ENCODE results near the gene WDR1. TPM values are rescaled to one million over a fixed set of nuclear protein-coding genes. Genes with fewer than 3 reads are reported as not detected.

WDR1 gene
- total and polyA plus RNA-seq, 2 of the 13 experiments (the other 11 are each of a cell fraction or from before 2014, with no cell fraction given), result 106 to 198 TPM

DNA sequence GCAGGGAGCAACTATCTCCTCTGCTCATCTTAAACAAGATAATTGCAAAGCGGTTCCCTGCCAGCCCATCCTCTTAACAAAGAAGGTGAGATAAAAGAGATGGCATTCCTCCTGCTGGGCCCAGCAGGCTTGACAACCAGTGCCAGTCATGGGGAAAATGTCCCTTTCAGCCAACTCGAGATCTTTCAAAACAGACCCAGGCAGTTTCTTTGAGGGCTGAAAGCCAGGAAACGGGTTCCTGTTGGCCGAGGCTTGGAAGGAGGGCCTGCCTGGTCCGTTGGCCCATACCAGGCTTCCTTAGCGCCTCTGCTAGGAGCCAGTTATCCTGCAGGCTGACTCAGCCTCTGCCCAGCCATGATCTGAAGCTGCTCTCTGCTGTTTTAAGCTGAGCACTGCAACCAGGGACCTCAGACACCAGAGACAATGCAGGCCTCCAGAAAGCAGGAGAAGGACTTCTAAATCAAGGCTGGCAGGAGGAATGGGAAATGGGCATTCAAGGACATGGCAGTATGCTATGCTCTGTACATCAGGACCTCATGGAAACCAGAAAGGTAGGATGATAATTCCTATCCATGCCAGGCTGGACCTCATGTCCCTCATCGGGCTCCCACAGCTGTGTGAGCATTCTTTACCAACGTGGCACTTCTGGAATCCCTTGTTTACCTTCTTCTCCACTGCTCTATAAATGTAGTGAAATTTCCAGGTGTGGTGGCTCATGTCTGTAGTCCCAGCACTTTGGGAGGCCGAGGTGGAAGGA, 52.9 kb downstream of the WDR1 start (continued):
- TF ChIP-seq ZBTB49 (CRISPR knock-in tag; IDR thresholded peaks at IDR 0.05; ENCODE audit: borderline replicate concordance), result no peak; the same call in 1 of the 2 replicates
- TF ChIP-seq, protein P1, sequence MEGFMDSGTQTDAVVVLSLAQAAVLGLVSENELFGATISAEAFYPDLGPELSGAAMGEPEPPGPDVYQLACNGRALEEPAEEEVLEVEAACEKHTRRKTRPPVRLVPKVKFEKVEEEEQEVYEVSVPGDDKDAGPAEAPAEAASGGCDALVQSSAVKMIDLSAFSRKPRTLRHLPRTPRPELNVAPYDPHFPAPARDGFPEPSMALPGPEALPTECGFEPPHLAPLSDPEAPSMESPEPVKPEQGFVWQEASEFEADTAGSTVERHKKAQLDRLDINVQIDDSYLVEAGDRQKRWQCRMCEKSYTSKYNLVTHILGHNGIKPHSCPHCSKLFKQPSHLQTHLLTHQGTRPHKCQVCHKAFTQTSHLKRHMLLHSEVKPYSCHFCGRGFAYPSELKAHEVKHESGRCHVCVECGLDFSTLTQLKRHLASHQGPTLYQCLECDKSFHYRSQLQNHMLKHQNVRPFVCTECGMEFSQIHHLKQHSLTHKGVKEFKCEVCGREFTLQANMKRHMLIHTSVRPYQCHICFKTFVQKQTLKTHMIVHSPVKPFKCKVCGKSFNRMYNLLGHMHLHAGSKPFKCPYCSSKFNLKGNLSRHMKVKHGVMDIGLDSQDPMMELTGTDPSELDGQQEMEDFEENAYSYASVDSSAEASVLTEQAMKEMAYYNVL (CRISPR knock-in tag; IDR thresholded peaks at IDR 0.05; ENCODE audit: borderline replicate concordance), result 0 out of 2 replicates have a peak, but pooled peaks have one; percentile 24
- TF ChIP-seq, protein P2, sequence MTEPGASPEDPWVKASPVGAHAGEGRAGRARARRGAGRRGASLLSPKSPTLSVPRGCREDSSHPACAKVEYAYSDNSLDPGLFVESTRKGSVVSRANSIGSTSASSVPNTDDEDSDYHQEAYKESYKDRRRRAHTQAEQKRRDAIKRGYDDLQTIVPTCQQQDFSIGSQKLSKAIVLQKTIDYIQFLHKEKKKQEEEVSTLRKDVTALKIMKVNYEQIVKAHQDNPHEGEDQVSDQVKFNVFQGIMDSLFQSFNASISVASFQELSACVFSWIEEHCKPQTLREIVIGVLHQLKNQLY (CRISPR knock-in tag; IDR thresholded peaks at IDR 0.05), result no peak
- TF ChIP-seq, protein P3, sequence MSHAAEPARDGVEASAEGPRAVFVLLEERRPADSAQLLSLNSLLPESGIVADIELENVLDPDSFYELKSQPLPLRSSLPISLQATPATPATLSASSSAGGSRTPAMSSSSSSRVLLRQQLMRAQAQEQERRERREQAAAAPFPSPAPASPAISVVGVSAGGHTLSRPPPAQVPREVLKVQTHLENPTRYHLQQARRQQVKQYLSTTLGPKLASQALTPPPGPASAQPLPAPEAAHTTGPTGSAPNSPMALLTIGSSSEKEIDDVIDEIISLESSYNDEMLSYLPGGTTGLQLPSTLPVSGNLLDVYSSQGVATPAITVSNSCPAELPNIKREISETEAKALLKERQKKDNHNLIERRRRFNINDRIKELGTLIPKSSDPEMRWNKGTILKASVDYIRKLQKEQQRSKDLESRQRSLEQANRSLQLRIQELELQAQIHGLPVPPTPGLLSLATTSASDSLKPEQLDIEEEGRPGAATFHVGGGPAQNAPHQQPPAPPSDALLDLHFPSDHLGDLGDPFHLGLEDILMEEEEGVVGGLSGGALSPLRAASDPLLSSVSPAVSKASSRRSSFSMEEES (CRISPR knock-in tag; IDR thresholded peaks at IDR 0.05), result no peak
- no peak for TF ChIP-seq ZNF503 (CRISPR knock-in tag; IDR thresholded peaks at IDR 0.05)
- peak; percentile 23 for TF ChIP-seq YY1 (IDR thresholded peaks at IDR 0.05; ENCODE audit: insufficient read depth, insufficient replicate concordance, low read depth, low read length)
- no peak for TF ChIP-seq DNMT3B (CRISPR knock-in tag; conservative IDR thresholded peaks at IDR 0.05)
- no peak for TF ChIP-seq ELF4 (CRISPR knock-in tag; IDR thresholded peaks at IDR 0.05; ENCODE audit: borderline replicate concordance)
- TF ChIP-seq NR2F6 (IDR thresholded peaks at IDR 0.05), result no peak
- no peak for TF ChIP-seq NR2F6 (CRISPR knock-in tag; IDR thresholded peaks at IDR 0.05)
- TF ChIP-seq ZNF547 (CRISPR knock-in tag; IDR thresholded peaks at IDR 0.05), result 0 out of 2 replicates have a peak, but pooled peaks have one; percentile 30
- peak; percentile 16; the same call in 1 of the 2 replicates for TF ChIP-seq CEBPG (CRISPR knock-in tag; IDR thresholded peaks at IDR 0.05)
- TF ChIP-seq ETV6 (CRISPR knock-in tag; conservative IDR thresholded peaks at IDR 0.05), result 0 out of 2 replicates have a peak, but pooled peaks have one; percentile 32
- no peak for TF ChIP-seq ZNF33B (CRISPR knock-in tag; IDR thresholded peaks at IDR 0.05)
- peak; percentile 18; the same call in 1 of the 2 replicates for TF ChIP-seq THRA (CRISPR knock-in tag; IDR thresholded peaks at IDR 0.05; ENCODE audit: borderline replicate concordance)
- TF ChIP-seq SOX5 (CRISPR knock-in tag; IDR thresholded peaks at IDR 0.05; ENCODE audit: borderline replicate concordance), result no peak
- peak; percentile 55; the same call in 1 of the 2 replicates for TF ChIP-seq ZNF501 (CRISPR knock-in tag; IDR thresholded peaks at IDR 0.05)
- no peak for TF ChIP-seq ZNF337 (CRISPR knock-in tag; IDR thresholded peaks at IDR 0.05; ENCODE audit: borderline replicate concordance, low read depth)
- TF ChIP-seq RCOR2 (CRISPR knock-in tag; IDR thresholded peaks at IDR 0.05), result no peak
- TF ChIP-seq XBP1 (CRISPR knock-in tag; IDR thresholded peaks at IDR 0.05), result no peak
